GM20000 (cell line): ENCODE results near the gene SVIL.
"Not testable (repeated sequence)": the region's sequence is repeated elsewhere in the genome, so short reads cannot be mapped to it uniquely, and the experiment has no call there.

Experiments used
- DNase-seq: peaks from one replicate; pipeline ENCODE4 v3.0.0; 2012; ENCODE audit warnings: low spot score
- CTCF ChIP-seq: IDR thresholded peaks from 2 replicates; pipeline ENCODE4 v1.5.1; 2012; ENCODE audit warnings: mild to moderate bottlenecking, control low read depth; ENCODE audit errors: extremely low read depth, missing control alignments

SVIL gene

GRCh38 chr10:29583674-29584073 lies 51.1 kb downstream of the SVIL start:
- DNase-seq, result no peak
- TF ChIP-seq CTCF, result no peak

- not testable (repeated sequence) for DNase-seq
Observed at GRCh38 chr10:29582769-29583168, 52.0 kb downstream of the SVIL start.

GRCh38 chr10:29579455-29579970 lies 55.3 kb downstream of the SVIL start:
- no peak for TF ChIP-seq CTCF
- no peak for DNase-seq

- TF ChIP-seq CTCF, result no peak
- no peak for DNase-seq
Observed at GRCh38 chr10:29578457-29578856, 56.3 kb downstream of the SVIL start.

- no peak for DNase-seq
- no peak for TF ChIP-seq CTCF
Observed at GRCh38 chr10:29576681-29577080, 58.1 kb downstream of the SVIL start.

- TF ChIP-seq CTCF, result no peak
- no peak for DNase-seq
Observed at GRCh38 chr10:29575098-29575455, 59.7 kb downstream of the SVIL start.

GRCh38 chr10:29574212-29575097 lies 60.3 kb downstream of the SVIL start:
- DNase-seq, result not testable (repeated sequence)

GRCh38 chr10:29570248-29570647 lies 64.5 kb downstream of the SVIL start:
- not testable (repeated sequence) for DNase-seq

- no peak for DNase-seq
Observed at GRCh38 chr10:29569795-29570194, 65.0 kb downstream of the SVIL start.

More at GRCh38 chr10:29569795-29570194, 65.0 kb downstream of the SVIL start:
- no peak for TF ChIP-seq CTCF
